HEK293T (cell line): ENCODE results near the gene RUFY2.

Experiments used
- CTCF ChIA-PET: fragments of 350-600 bp; formaldehyde crosslinking; extraction: SDS; loops from one replicate; lab custom pipeline; 2021; ENCODE audit warnings: antibody characterized with exemption, inconsistent platforms; lab: Yijun Ruan, JAX
- POLR2A ChIA-PET: fragments of 350-600 bp; formaldehyde crosslinking; extraction: SDS; loops from one replicate; lab custom pipeline; 2020; ENCODE audit warnings: antibody characterized with exemption, inconsistent platforms; lab: Yijun Ruan, JAX
- DNase-seq: peaks from one replicate; pipeline ENCODE4 v3.0.0; 2012; ENCODE audit warnings: mixed read lengths; ENCODE audit errors: extremely low spot score
- BHLHE40 ChIP-seq: fragments of 450-650 bp; IDR thresholded peaks from 2 replicates; pipeline ENCODE4 v1.6.1; 2016; ENCODE audit warnings: mild to moderate bottlenecking, moderate library complexity, borderline replicate concordance
- CTBP1 ChIP-seq: fragments of 450-650 bp; IDR thresholded peaks from 2 replicates; pipeline ENCODE4 v1.6.1; 2016; ENCODE audit warnings: borderline replicate concordance
- ELF4 ChIP-seq: fragments of 450-650 bp; IDR thresholded peaks from 2 replicates; pipeline ENCODE4 v1.6.1; 2017; ENCODE audit warnings: antibody characterized with exemption
- FOXA1 ChIP-seq: fragments of 450-650 bp; IDR thresholded peaks from 2 replicates; pipeline ENCODE4 v1.6.1; 2016; ENCODE audit warnings: mild to moderate bottlenecking
- FOXK2 ChIP-seq: fragments of 450-650 bp; IDR thresholded peaks from 2 replicates; pipeline ENCODE4 v1.6.1; 2016; ENCODE audit warnings: mild to moderate bottlenecking
- FOXM1 ChIP-seq: fragments of 450-650 bp; IDR thresholded peaks from 2 replicates; pipeline ENCODE4 v1.6.1; 2017; ENCODE audit warnings: mild to moderate bottlenecking, borderline replicate concordance
- HDGF ChIP-seq: fragments of 450-650 bp; IDR thresholded peaks from 2 replicates; pipeline ENCODE4 v1.6.1; 2017; ENCODE audit warnings: antibody characterized with exemption, borderline replicate concordance
- L3MBTL2 ChIP-seq: fragments of 450-650 bp; conservative IDR thresholded peaks from 2 replicates; pipeline ENCODE4 v1.6.1; 2016; ENCODE audit warnings: mild to moderate bottlenecking
- LEF1 ChIP-seq: fragments of 450-650 bp; IDR thresholded peaks from 2 replicates; pipeline ENCODE4 v1.6.1; 2017; ENCODE audit warnings: mild to moderate bottlenecking, borderline replicate concordance
- NFRKB ChIP-seq: fragments of 450-650 bp; IDR thresholded peaks from 2 replicates; pipeline ENCODE4 v1.6.1; 2016; ENCODE audit warnings: mild to moderate bottlenecking, moderate library complexity
- SP1 ChIP-seq: fragments of 450-650 bp; IDR thresholded peaks from 2 replicates; pipeline ENCODE4 v1.6.1; 2017
- SUZ12 ChIP-seq: fragments of 450-650 bp; IDR thresholded peaks from 2 replicates; pipeline ENCODE4 v1.6.1; 2016; ENCODE audit warnings: mild to moderate bottlenecking
- TARDBP ChIP-seq: fragments of 450-650 bp; IDR thresholded peaks from 2 replicates; pipeline ENCODE4 v1.6.1; 2016
- ZNF384 ChIP-seq: fragments of 450-650 bp; IDR thresholded peaks from 2 replicates; pipeline ENCODE4 v1.6.1; 2016
- TF ChIP-seq, protein P1 (sequence below): fragments of 450-650 bp; IDR thresholded peaks from 2 replicates; pipeline ENCODE4 v1.6.1; 2016

RUFY2 gene

DNA sequence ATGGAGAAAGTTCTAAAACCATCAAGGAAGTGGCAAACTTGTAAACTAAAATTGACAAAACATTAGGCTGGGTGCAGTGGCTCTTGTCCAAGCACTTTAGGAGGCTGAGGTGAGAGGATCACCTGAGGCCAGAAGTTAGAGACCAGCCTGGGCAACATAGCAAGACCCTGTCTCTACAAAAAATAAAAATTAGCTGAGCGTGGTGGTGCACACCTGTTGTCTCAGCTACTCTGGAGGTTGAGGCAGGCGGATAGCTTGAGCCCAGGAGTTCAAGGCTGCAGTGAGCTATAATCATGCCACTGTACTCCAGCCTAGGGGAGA is 104.6 kb downstream of the RUFY2 start:
- ChIA-PET POLR2A (no interaction called here), CTCF (interaction anchor here (0.6 to 2.2 kb wide), 5 partner anchors 29 to 514 kb away, joined by 3 to 24 read pairs (median 4); partner anchors contain the start of gene HNRNPH3)
- TF ChIP-seq, protein P1, sequence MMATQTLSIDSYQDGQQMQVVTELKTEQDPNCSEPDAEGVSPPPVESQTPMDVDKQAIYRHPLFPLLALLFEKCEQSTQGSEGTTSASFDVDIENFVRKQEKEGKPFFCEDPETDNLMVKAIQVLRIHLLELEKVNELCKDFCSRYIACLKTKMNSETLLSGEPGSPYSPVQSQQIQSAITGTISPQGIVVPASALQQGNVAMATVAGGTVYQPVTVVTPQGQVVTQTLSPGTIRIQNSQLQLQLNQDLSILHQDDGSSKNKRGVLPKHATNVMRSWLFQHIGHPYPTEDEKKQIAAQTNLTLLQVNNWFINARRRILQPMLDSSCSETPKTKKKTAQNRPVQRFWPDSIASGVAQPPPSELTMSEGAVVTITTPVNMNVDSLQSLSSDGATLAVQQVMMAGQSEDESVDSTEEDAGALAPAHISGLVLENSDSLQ, result no peak
- TF ChIP-seq NFRKB (no peak), BHLHE40 (no peak)
- DNase-seq, result no peak

DNA sequence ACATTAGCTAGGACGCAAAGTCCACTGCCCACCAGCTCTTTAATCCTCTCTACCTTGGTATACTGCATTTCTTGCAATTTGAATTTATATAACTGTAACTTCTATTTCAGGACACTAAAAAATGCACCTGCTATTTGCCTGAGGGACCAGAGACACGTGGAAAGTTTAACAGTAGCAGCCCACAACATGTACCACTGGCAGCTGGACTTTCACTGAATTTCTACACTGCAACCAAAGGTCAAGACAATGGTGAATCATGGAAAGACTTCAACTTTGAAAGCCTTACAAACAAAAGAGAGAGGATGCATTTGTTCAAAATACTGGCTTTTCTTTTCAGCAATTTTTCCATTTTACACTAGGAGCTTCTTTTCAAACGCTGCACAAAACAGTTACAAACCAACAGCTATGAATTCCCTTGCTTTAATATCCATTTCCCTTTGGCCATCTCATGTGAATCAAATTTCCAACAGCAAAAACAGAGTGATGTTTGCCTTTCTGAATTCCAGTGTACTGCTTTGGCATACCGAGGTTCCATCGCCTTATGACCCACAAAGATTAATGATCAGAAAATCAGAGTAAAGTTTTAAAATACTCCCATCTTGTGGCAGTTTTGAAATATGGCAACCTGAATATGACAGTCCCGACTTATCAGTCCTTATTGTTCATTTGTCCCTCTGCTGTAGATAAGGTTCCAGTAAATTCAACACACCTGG is 105.1 kb downstream of the RUFY2 start:
- ChIA-PET POLR2A (interaction anchor here (0.6 kb wide), 1 partner anchor 30 kb away, joined by 3 read pairs; the partner anchor contains the start of gene HNRNPH3), CTCF (interaction anchor here (0.8 to 2.2 kb wide), 6 partner anchors 49 to 520 kb away, joined by 3 to 24 read pairs (median 4); no protein-coding TSS in a partner anchor)
- TF ChIP-seq BHLHE40 (no peak), SUZ12 (no peak), ZNF384 (no peak), CTBP1 (no peak)
- TF ChIP-seq, protein P1, result peak; percentile 70
- peak; percentile 50 for DNase-seq

DNA sequence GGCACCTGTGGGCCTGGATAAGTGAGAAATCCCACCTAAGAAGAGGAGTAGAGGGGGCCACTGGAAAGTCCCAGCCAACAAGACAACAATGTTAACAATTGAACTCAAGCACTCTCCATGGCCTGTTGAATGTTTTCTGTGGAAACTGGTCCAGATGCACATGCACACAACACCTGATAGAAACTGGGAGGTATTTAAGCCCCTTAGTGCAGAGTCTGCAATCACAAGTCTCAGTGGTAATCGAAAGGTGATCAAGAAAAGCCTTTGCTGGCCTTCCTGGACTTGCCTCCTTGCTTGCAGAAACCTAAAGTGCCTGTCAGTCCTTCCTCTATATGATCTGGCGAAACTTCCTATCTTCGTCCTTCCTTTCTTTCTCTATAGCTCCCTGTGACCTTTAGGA is 105.8 kb downstream of the RUFY2 start:
- ChIA-PET POLR2A (interaction anchor here (0.6 kb wide), 2 partner anchors 12 to 30 kb away, joined by 3 read pairs; partner anchors contain the start of gene HNRNPH3), CTCF (interaction anchor here (0.8 to 2.2 kb wide), 5 partner anchors 48 to 520 kb away, joined by 3 to 24 read pairs (median 3); no protein-coding TSS in a partner anchor)
- no peak for DNase-seq
- no peak for TF ChIP-seq ELF4

DNA sequence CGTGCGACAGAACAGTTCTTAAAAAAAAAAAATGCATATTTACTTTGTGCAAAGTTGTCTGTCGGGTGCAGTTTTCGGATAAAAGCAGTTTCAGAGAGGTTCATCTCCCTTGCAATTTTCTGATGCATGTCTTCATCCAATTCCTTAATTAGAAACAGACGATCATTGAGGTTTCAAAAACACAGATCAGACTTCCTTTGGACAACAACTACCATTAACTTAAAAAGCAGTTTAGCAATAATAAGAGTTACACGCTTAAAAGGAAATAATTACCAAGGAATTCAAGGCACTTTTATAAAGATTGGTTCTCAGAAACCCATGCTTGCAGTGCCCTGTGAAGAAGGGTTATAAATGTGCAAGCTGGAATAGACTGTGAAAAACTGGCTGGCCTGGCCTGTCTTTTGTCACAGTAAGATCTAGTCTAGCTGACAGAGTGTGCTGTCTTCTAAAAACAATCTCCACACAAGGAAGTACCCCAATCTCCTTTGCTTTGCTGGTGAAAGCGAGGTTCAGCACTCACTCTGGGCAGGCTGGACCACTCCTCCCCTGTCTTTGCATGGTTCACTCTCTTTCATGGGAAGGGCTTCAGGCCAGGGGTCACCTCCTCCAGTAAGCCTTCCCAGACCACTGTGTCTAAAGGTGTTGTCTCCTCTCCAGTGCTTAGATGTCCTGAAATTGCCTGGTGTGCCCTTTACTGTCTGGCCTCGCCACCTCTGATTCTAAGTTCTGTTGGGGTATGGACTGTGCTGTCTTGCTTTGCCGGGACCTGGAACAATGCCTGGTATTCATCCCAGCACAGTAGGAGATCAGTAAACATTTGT is 110.0 kb downstream of the RUFY2 start:
- TF ChIP-seq ELF4, result no peak
- no peak for TF ChIP-seq LEF1
- no peak for TF ChIP-seq BHLHE40
- no peak for TF ChIP-seq TARDBP
- no peak for TF ChIP-seq L3MBTL2
- TF ChIP-seq FOXK2, result no peak
- TF ChIP-seq SP1, result no peak
- no peak for TF ChIP-seq NFRKB
- TF ChIP-seq ZNF384, result no peak
- no peak for TF ChIP-seq HDGF
- TF ChIP-seq FOXM1, result no peak
- TF ChIP-seq FOXA1, result no peak
- no peak for TF ChIP-seq CTBP1
- ChIA-PET CTCF (no interaction called here), POLR2A (no interaction called here)
- no peak for DNase-seq
